Thyroid gland (tissue), 4 donors: Measurements from ENCODE around the gene DMWD. TPM values are rescaled to one million over a fixed set of nuclear protein-coding genes. Genes with fewer than 3 reads are reported as not detected.
A peak's percentile ranks its signal among the peaks of the same experiment; 100 is the strongest.

Source experiments
- DNase-seq, 2 donors: peaks; one replicate each; pipeline ENCODE4 v3.0.0-alpha.2; 2019
- H3K27ac ChIP-seq, 3 donors: fragments of 200-600 bp; sonication (generic); 1 replicate in 2 of 3; 2 replicates in 1 of 3; pipeline ENCODE4 v1.5.1; 2016 to 2019; ENCODE audit warnings: mild to moderate bottlenecking in 1 of 3, moderate library complexity in 1 of 3
- H3K27me3 ChIP-seq: fragments of 200-600 bp; sonication (generic); one replicate; pipeline ENCODE4 v1.5.1; 2019
- H3K36me3 ChIP-seq, 2 donors: fragments of 200-600 bp; sonication (generic); one replicate each; pipeline ENCODE4 v1.5.1; 2016 to 2019
- H3K4me1 ChIP-seq, 2 donors: fragments of 200-600 bp; sonication (generic); one replicate each; pipeline ENCODE4 v1.5.1; 2017 to 2019
- H3K4me3 ChIP-seq, 3 donors: fragments of 200-600 bp; sonication (generic); replicated peaks in 1 of 3; 1 replicate in 2 of 3; 2 replicates in 1 of 3; pipeline ENCODE4 v1.5.1; 2016; ENCODE audit warnings: mild to moderate bottlenecking in 1 of 3
- H3K9me3 ChIP-seq: fragments of 200-600 bp; sonication (generic); one replicate; pipeline ENCODE4 v1.5.1; 2017
- CTCF ChIP-seq, 6 experiments: fragments of 200-600 bp in 3 of 6; fragments of 450-650 bp in 3 of 6; sonication (generic) in 3 of 6; IDR thresholded peaks; one replicate each; pipeline ENCODE4 v1.5.1; 2016 to 2019; ENCODE audit warnings: antibody characterized with exemption in 6 of 6, mild to moderate bottlenecking in 2 of 6, inconsistent platforms in 1 of 6, moderate library complexity in 1 of 6
- POLR2A ChIP-seq, 2 donors: fragments of 450-650 bp; IDR thresholded peaks; one replicate each; pipeline ENCODE4 v1.6.1; 2017; ENCODE audit warnings: antibody characterized with exemption in 2 of 2, mild to moderate bottlenecking in 2 of 2, moderate library complexity in 1 of 2
- WGBS, 2 donors: methylation state at CpG; one replicate each; pipeline ENCODE4 v1.1.5; 2017; 5-methylcytosine and 5-hydroxymethylcytosine counted together
- intact Hi-C: fragments of 100-400 bp; cut with DNase I; formaldehyde crosslinking; loops from one replicate; pipeline ENCODE4 v1.15.1; 2023
- total RNA-seq, 4 donors: library from RNA; depleted of rRNA; stranded (reverse); fragments of >200 nt; gene quantifications; one replicate each; pipeline ENCODE4 v1.2.3, GENCODE V29; 2016

DMWD gene
- 10 to 100 TPM; 38.2 to 69.7 (median 48.3) TPM for total RNA-seq

GRCh38 chr19:45792470-45793177, at the start of gene DMWD:
DMWD (minus strand) TSS chr19:45792845; CDS start chr19:45792756, 89 bp downstream.
- intact Hi-C loops, result no loop called here
- H3K27me3 ChIP-seq, result no peaks in the 10 kb centered on the region

GRCh38 chr19:45842198-45842597, 49.6 kb upstream of the DMWD start:
- Histone ChIP-seq H3K36me3 (peaks cover 73 to 76% of the 10 kb centered on the region in 2 donors), H3K27me3 (no peaks in the 10 kb centered on the region), H3K4me3 (no peak overlapping the region), H3K4me1 (no peaks in the 10 kb centered on the region), H3K27ac (no peak overlapping the region), H3K9me3 (no peaks in the 10 kb centered on the region)
- intact Hi-C loops, result no loop called here
- no peak for DNase-seq
- WGBS, 2 donors, result 94 to 98% methylated on average over 11 to 14 of the region's 14 CpGs
- TF ChIP-seq POLR2A (IDR thresholded peaks at IDR 0.05) (no peak), CTCF (IDR thresholded peaks at IDR 0.05) (no peak)

More at GRCh38 chr19:45792470-45793177, at the start of gene DMWD:
- H3K4me1 ChIP-seq, result peaks cover 9 to 18% of the 10 kb centered on the region in 2 donors
- TF ChIP-seq CTCF (IDR thresholded peaks at IDR 0.05), result no peak
- TF ChIP-seq POLR2A (IDR thresholded peaks at IDR 0.05), result peak; percentile 42 to 83
- peaks cover 6 to 15% of the 10 kb centered on the region in 2 donors for H3K36me3 ChIP-seq
- H3K9me3 ChIP-seq, result no peaks in the 10 kb centered on the region
- peak within 1 kb of the TSS; percentile 27 to 52 (median 51) for H3K4me3 ChIP-seq
- H3K27ac ChIP-seq, result peak within 1 kb of the TSS in 2 of 3 donors; percentile 39 to 56
- peak; percentile 100 for DNase-seq
- 0 to 1% methylated on average over 30 to 43 of the region's 86 CpGs for WGBS, 2 donors

- no peak overlapping the region for H3K27ac ChIP-seq
- H3K27me3 ChIP-seq, result no peaks in the 10 kb centered on the region
- no peak overlapping the region for H3K4me3 ChIP-seq
- DNase-seq, result no peak
- peaks cover 81 to 92% of the 10 kb centered on the region in 2 donors for H3K36me3 ChIP-seq
- H3K9me3 ChIP-seq, result no peaks in the 10 kb centered on the region
- 77 to 89% methylated on average over 6 to 7 of the region's 7 CpGs for WGBS, 2 donors
- intact Hi-C loops, result no loop called here
- TF ChIP-seq CTCF (IDR thresholded peaks at IDR 0.05) (no peak), POLR2A (IDR thresholded peaks at IDR 0.05) (no peak)
- no peaks in the 10 kb centered on the region for H3K4me1 ChIP-seq
Observed at GRCh38 chr19:45834970-45835369, 42.3 kb upstream of the DMWD start.

GRCh38 chr19:45828945-45829344, 36.3 kb upstream of the DMWD start:
- no peak for DNase-seq
- intact Hi-C loops, result no loop called here
- H3K27me3 ChIP-seq, result no peaks in the 10 kb centered on the region
- no peaks in the 10 kb centered on the region for H3K4me1 ChIP-seq
- H3K27ac ChIP-seq, result no peak overlapping the region
- 93 to 98% methylated on average over 16 of the region's 16 CpGs for WGBS, 2 donors
- TF ChIP-seq POLR2A (IDR thresholded peaks at IDR 0.05), result no peak
- no peak for TF ChIP-seq CTCF (IDR thresholded peaks at IDR 0.05)
- no peak overlapping the region for H3K4me3 ChIP-seq
- no peaks in the 10 kb centered on the region for H3K9me3 ChIP-seq
- H3K36me3 ChIP-seq, result peaks cover 83 to 90% of the 10 kb centered on the region in 2 donors

GRCh38 chr19:45828523-45828922, 35.9 kb upstream of the DMWD start:
- H3K9me3 ChIP-seq, result no peaks in the 10 kb centered on the region
- no peak for DNase-seq
- 83 to 88% methylated on average over 9 of the region's 9 CpGs for WGBS, 2 donors
- H3K27me3 ChIP-seq, result no peaks in the 10 kb centered on the region
- intact Hi-C loops, result no loop called here
- H3K36me3 ChIP-seq, result peaks cover 86% of the 10 kb centered on the region in 2 donors
- H3K27ac ChIP-seq, result no peak overlapping the region
- no peaks in the 10 kb centered on the region for H3K4me1 ChIP-seq
- TF ChIP-seq POLR2A (IDR thresholded peaks at IDR 0.05), result no peak
- TF ChIP-seq CTCF (IDR thresholded peaks at IDR 0.05), result no peak
- H3K4me3 ChIP-seq, result no peak overlapping the region
